DOHH2 (cell line): ENCODE results near the gene EIF2S2.

Experiments
- H3F3A ChIP-seq: fragments of 200-600 bp; sonication (generic), shearing (Covaris generic); 2 replicates; pipeline ENCODE4 v1.6.0; 2016; ENCODE audit warnings: antibody characterized with exemption, mild to moderate bottlenecking; ENCODE audit not compliant: control insufficient read depth, insufficient read depth
- H3K27ac ChIP-seq: fragments of 200-600 bp; sonication (generic); 2 replicates; pipeline ENCODE4 v1.5.1; 2014; ENCODE audit warnings: low read depth, mild to moderate bottlenecking, low read length, moderate library complexity
- H3K27me3 ChIP-seq: fragments of 200-600 bp; sonication (generic); 2 replicates; pipeline ENCODE4 v1.6.1; 2014; ENCODE audit warnings: mild to moderate bottlenecking, low read length, mixed read lengths; ENCODE audit not compliant: control insufficient read depth
- H3K36me3 ChIP-seq: fragments of 200-600 bp; sonication (generic); 2 replicates; pipeline ENCODE4 v1.6.1; 2014; ENCODE audit warnings: mild to moderate bottlenecking, low read length, moderate library complexity, mixed read lengths; ENCODE audit not compliant: control insufficient read depth
- H3K4me1 ChIP-seq: fragments of 200-600 bp; sonication (generic); 2 replicates; pipeline ENCODE4 v1.6.1; 2014; ENCODE audit warnings: mild to moderate bottlenecking, low read length, mixed read lengths; ENCODE audit not compliant: control insufficient read depth
- H3K4me2 ChIP-seq: fragments of 200-600 bp; sonication (generic); 2 replicates; pipeline ENCODE4 v1.6.0; 2014; ENCODE audit warnings: mild to moderate bottlenecking, low read length, moderate library complexity
- H3K4me3 ChIP-seq: fragments of 200-600 bp; sonication (generic); 2 replicates; pipeline ENCODE4 v1.5.1; 2014; ENCODE audit warnings: mild to moderate bottlenecking, low read length, mixed read lengths
- H3K79me2 ChIP-seq: fragments of 200-600 bp; sonication (generic); 2 replicates; pipeline ENCODE4 v1.6.1; 2014; ENCODE audit warnings: mild to moderate bottlenecking, low read length, mixed read lengths; ENCODE audit not compliant: control insufficient read depth
- H3K9me2 ChIP-seq: fragments of 200-600 bp; sonication (generic); replicated peaks from 2 replicates; pipeline ENCODE4 v1.6.1; 2014; ENCODE audit warnings: mild to moderate bottlenecking, low read length, mixed read lengths; ENCODE audit not compliant: control insufficient read depth
- H3K9me3 ChIP-seq: fragments of 200-600 bp; sonication (generic); 2 replicates; pipeline ENCODE4 v1.6.1; 2014; ENCODE audit warnings: antibody characterized with exemption, low read length, mixed read lengths; ENCODE audit not compliant: control insufficient read depth, insufficient read depth
- H4K20me1 ChIP-seq: fragments of 200-600 bp; sonication (generic); 2 replicates; pipeline ENCODE4 v1.6.0; 2014; ENCODE audit warnings: low read depth, mild to moderate bottlenecking, antibody characterized with exemption, low read length, moderate library complexity; ENCODE audit not compliant: control insufficient read depth, insufficient read depth
- EZH2phosphoT487 ChIP-seq: fragments of 200-600 bp; sonication (generic); IDR thresholded peaks from 2 replicates; pipeline ENCODE4 v1.6.1; 2017; ENCODE audit warnings: borderline replicate concordance, mild to moderate bottlenecking, antibody characterized with exemption, low read length, moderate library complexity, mixed read lengths
- TF ChIP-seq, protein P1 (sequence below): fragments of 200-600 bp; sonication (generic); IDR thresholded peaks from one replicate; pipeline ENCODE4 v1.5.1; 2014; ENCODE audit warnings: antibody characterized with exemption, mild to moderate bottlenecking, low read depth, low read length; ENCODE audit not compliant: poor library complexity, severe bottlenecking

The EIF2S2 gene

DNA sequence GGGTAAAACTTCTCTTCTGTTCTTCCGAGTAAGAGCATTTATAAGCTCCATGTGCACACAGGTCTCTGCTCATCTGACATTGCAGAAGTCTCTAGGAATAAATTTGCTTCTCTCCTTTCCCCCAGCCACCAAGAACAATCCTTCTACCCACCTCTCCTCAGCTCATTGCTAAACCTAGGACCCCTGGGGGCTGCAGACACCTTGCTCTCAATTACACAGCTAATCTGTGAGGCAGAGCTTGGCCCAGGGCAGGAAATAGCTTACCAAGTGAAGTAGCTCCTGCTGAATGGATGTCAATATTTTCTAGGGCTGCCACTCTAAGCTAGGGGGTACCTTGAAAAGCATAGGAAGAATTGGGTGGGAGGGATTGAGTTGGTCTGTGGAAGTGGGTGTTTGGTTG is 44.0 kb downstream of the EIF2S2 start:
- Histone ChIP-seq H3K79me2 (peaks cover 47% of the 10 kb centered on the region), H3K9me2 (no peaks in the 10 kb centered on the region), H3F3A (no peaks in the 10 kb centered on the region), H3K4me1 (peaks cover 6% of the 10 kb centered on the region; the same call in 1 of the 2 replicates), H3K36me3 (peaks cover 28% of the 10 kb centered on the region), H3K27ac (no peak overlapping the region), H3K4me3 (no peak overlapping the region), H3K9me3 (no peaks in the 10 kb centered on the region), H4K20me1 (peaks cover 1% of the 10 kb centered on the region), H3K27me3 (no peaks in the 10 kb centered on the region), H3K4me2 (no peak overlapping the region)
- TF ChIP-seq, protein P1, sequence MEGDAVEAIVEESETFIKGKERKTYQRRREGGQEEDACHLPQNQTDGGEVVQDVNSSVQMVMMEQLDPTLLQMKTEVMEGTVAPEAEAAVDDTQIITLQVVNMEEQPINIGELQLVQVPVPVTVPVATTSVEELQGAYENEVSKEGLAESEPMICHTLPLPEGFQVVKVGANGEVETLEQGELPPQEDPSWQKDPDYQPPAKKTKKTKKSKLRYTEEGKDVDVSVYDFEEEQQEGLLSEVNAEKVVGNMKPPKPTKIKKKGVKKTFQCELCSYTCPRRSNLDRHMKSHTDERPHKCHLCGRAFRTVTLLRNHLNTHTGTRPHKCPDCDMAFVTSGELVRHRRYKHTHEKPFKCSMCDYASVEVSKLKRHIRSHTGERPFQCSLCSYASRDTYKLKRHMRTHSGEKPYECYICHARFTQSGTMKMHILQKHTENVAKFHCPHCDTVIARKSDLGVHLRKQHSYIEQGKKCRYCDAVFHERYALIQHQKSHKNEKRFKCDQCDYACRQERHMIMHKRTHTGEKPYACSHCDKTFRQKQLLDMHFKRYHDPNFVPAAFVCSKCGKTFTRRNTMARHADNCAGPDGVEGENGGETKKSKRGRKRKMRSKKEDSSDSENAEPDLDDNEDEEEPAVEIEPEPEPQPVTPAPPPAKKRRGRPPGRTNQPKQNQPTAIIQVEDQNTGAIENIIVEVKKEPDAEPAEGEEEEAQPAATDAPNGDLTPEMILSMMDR, result no peak
- no peak for TF ChIP-seq EZH2phosphoT487

DNA sequence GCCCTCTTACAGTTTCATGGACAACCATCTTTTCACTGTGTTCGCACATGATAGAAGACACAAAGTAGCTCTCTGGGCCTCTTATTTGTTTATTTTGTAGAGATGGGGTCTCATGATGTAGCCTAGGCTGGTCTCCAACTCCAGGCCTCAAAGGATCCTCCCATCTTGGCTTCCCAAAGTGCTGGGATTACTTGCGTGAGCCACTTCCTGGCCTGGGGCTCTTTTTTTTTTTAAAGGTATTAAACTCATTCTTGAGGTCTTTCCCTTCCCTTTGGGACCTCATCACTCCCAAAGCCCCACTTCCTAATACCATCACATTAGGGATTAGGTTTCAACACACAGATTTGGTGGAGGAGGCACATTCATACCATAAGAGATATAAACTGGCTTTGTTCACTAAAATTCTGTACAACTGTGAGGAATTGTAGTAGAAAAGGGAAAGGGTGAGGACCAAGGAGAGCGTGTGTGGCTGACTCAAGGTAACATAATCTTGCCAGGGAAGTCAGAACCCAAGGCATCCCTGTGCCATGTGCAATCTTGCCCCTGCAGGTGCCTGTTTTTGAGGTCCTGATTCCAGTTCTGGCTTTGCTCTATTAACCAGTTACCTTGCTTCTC is 45.5 kb downstream of the EIF2S2 start:
- H3K4me3 ChIP-seq, result no peak overlapping the region
- no peaks in the 10 kb centered on the region for H3K27me3 ChIP-seq
- H3K9me2 ChIP-seq, result no peaks in the 10 kb centered on the region
- no peaks in the 10 kb centered on the region for H3K9me3 ChIP-seq
- H3K27ac ChIP-seq, result no peak overlapping the region
- H4K20me1 ChIP-seq, result peaks cover 12% of the 10 kb centered on the region
- H3K36me3 ChIP-seq, result peaks cover 22% of the 10 kb centered on the region
- peaks cover 6% of the 10 kb centered on the region; the same call in 1 of the 2 replicates for H3K4me1 ChIP-seq
- H3K4me2 ChIP-seq, result no peak overlapping the region
- no peaks in the 10 kb centered on the region for H3F3A ChIP-seq
- TF ChIP-seq EZH2phosphoT487, result no peak
- TF ChIP-seq, protein P1, result no peak
- peaks cover 50% of the 10 kb centered on the region for H3K79me2 ChIP-seq

DNA sequence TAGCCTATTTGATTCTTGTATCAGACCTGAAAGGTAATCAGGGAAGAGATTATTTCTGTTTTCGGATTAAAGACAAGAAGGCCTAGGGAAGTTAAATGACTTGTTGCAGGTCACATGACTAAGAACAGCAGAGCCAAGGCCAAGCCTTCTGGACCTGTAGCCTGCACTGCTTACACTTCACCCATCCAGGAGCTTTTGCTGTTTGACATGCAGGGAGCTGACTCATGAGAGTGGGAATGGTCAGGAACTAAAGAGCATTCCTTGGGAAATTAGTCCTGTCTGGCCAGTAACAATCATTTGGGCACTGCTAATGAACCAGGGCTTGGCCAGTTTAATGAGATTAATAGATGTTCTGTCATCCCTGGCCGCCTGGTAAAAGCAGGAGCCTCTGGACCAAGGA is 46.8 kb downstream of the EIF2S2 start:
- H3K36me3 ChIP-seq, result peaks cover 21% of the 10 kb centered on the region
- peaks cover 6% of the 10 kb centered on the region; the same call in 1 of the 2 replicates for H3K4me1 ChIP-seq
- H3K27me3 ChIP-seq, result no peaks in the 10 kb centered on the region
- H4K20me1 ChIP-seq, result peaks cover 24% of the 10 kb centered on the region
- TF ChIP-seq, protein P1, result no peak
- no peak for TF ChIP-seq EZH2phosphoT487
- H3K79me2 ChIP-seq, result peaks cover 53% of the 10 kb centered on the region
- H3K4me3 ChIP-seq, result no peak overlapping the region
- no peaks in the 10 kb centered on the region for H3F3A ChIP-seq
- H3K27ac ChIP-seq, result no peak overlapping the region
- H3K9me2 ChIP-seq, result no peaks in the 10 kb centered on the region
- H3K4me2 ChIP-seq, result no peak overlapping the region
- H3K9me3 ChIP-seq, result no peaks in the 10 kb centered on the region
